AML-193 (cell line): ENCODE measurements around the gene CCDC74A.
"Not testable (repeated sequence)": the region's sequence is repeated elsewhere in the genome, so short reads cannot be mapped to it uniquely, and the experiment has no call there.

Experiments
- DNase-seq, 2 experiments: peaks; one replicate each; lab custom pipeline; 2025; lab: John Stamatoyannopoulos, UW

Gene CCDC74A

DNA sequence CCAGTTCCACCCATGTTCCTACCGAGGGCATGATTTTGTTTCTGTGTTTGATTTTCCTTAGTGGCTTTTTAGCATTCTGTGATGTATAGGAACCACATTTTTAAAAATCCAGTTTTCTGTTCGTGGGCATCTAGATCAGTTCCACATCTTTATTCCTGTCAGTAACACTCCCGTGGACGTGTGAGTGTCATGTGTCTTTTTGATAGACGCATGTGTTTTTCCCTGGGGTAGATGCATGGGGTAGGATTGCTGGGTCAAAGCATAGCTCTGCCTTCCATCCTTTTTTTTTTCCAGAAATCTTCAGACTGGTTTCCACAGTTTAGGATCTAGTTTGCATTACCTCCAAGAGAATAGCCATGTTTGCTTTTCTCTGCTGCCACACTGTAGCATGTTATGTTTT lies 38.7 kb downstream of the CCDC74A start:
- DNase-seq, result no peak

DNA sequence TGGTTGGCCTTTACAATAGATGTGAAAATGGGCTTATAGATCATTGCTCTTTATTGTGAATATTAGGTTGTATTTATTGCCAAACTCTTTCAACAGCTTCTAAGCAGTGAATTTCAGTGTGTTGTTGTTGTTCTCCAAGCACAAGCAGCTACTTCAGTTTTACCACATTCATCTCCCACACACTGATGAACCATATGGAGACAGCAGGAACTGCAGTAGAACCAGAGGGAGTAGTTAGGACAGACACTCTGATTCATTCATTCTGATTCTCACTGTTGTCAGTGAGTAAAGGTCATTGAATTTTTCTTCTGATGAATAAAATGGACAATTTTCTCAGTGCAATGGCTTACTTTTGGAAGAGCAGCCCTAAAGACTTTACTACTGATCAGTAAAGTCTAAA lies 40.2 kb downstream of the CCDC74A start:
- DNase-seq, result no peak

DNA sequence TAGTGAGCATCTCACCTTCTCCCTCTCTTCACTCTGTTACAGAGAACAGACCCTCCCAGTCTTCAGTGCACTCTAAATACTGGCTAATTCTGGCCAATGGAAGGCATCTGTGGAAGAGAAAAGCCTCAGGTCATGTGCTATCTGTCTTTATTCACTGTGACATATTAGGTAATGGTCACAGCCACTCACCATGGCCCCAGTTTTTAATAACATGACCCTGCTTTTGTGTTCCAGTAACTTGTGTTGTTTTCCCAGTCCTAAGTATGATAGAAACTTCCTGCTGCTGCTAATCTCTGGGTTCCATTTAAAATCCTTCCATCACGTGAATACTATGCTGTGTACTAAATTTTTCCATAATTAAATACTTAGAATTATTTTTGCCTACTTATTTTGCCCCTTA lies 40.7 kb downstream of the CCDC74A start:
- not testable (repeated sequence) for DNase-seq

DNA sequence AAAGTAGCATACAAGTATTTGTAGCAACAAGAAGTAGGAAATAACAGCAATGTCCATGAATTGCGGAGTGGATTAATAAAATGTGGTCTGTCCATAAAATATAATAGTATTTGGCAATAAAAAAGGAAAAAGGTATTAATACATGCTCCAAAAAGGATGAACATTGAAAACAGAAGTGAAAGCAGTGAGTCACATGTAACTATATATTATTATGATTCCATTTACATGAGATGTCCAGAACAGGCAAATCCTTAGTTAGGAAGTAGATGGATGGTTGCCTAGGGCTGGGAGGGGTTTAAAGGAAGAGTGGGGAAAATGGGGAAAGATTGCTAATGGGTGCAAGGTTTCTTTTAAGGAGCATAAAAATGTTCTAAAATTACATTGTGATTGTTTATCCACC lies 44.5 kb downstream of the CCDC74A start:
- DNase-seq, result no peak

DNA sequence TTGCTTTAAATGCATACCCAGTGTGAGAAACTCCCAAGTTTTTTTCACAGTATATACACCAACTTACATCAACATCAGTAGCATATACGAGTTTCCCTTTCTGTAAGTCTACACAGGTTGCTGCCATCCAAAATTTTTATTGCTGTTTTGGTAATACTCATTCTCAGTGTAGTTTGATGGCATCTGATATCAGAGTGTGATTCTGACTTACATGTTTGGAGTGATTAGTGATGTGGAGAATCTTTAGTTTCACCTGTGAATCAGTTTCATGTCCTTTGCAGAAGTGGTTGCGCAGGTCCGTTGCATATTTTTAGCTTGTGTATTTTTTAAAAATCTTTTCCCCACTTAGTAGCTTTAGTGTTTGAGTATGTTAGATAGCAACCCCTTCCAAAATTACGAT lies 50.1 kb downstream of the CCDC74A start:
- no peak for DNase-seq

DNA sequence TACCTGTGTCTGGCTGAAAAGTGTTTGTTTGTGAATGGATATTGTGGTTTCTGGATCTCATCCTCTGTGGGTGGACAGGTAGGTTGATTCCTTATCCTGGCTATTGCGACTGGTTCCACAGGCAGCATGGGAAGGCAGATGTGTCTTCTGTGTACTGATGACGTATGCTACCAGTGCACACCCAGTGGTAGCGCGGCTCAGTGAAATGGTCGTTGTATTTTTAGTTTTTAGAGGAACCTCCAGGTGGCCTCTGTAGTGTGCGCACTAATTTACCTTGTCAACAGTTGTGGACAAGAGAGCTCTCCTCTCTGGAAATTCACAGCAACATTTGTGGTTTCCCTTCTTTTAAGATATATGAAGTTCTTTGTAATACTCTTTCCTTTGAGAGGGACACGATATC lies 52.5 kb downstream of the CCDC74A start:
- no peak for DNase-seq
